Neural progenitor cell (in vitro differentiated cells): ENCODE measurements around the gene STEAP1.
"Not testable (repeated sequence)": the region's sequence is repeated elsewhere in the genome, so short reads cannot be mapped to it uniquely, and the experiment has no call there.

ENCODE experiments used
- EZH2 ChIP-seq: fragments of 200-600 bp; sonication (generic); IDR thresholded peaks from 2 replicates; pipeline ENCODE4 v1.6.1; 2017; ENCODE audit warnings: antibody characterized with exemption, mild to moderate bottlenecking, moderate library complexity
- EZH2phosphoT487 ChIP-seq: fragments of 200-600 bp; sonication (generic); IDR thresholded peaks from 2 replicates; pipeline ENCODE4 v1.6.1; 2017; ENCODE audit warnings: antibody characterized with exemption
- TF ChIP-seq, protein P1 (sequence below): fragments of 200-600 bp; sonication (generic); IDR thresholded peaks from 2 replicates; pipeline ENCODE4 v1.5.1; 2017; ENCODE audit warnings: antibody characterized with exemption, mild to moderate bottlenecking

DNA sequence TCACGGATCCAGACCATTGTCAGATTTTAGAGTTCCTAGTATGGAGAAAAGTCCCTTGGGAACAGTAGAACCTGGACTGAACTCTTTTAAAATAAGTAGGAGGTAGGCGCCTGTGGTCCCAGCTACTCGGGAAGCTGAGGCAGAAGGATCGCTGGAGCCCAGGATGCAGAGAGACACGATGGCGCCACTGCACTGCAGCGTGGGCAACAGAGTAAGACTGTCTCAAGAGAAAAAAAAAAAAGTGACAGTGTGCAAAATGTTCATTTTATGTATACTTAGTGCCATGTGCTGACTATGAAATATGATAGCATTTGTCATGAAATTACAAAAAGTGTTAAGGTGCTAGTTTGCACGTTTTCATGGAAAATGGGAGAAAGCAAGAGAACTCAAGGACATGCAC lies 22.5 kb upstream of the STEAP1 start:
- TF ChIP-seq, protein P1, sequence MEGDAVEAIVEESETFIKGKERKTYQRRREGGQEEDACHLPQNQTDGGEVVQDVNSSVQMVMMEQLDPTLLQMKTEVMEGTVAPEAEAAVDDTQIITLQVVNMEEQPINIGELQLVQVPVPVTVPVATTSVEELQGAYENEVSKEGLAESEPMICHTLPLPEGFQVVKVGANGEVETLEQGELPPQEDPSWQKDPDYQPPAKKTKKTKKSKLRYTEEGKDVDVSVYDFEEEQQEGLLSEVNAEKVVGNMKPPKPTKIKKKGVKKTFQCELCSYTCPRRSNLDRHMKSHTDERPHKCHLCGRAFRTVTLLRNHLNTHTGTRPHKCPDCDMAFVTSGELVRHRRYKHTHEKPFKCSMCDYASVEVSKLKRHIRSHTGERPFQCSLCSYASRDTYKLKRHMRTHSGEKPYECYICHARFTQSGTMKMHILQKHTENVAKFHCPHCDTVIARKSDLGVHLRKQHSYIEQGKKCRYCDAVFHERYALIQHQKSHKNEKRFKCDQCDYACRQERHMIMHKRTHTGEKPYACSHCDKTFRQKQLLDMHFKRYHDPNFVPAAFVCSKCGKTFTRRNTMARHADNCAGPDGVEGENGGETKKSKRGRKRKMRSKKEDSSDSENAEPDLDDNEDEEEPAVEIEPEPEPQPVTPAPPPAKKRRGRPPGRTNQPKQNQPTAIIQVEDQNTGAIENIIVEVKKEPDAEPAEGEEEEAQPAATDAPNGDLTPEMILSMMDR = not testable (repeated sequence)
- TF ChIP-seq EZH2phosphoT487, EZH2: not testable (repeated sequence)
